Measurements from ENCODE around the gene AKAP8.

The AKAP8 gene

GRCh38 chr19:15313649-15314279 is 65.8 kb downstream of the AKAP8 start:
- TF ChIP-seq SIN3A (IDR thresholded peaks at IDR 0.05; ENCODE audit: borderline replicate concordance, insufficient read depth, low read length) (no peak), POLR2AphosphoS5 (IDR thresholded peaks at IDR 0.05; ENCODE audit: low read depth, low read length) (no peak), REST (IDR thresholded peaks at IDR 0.05; ENCODE audit: insufficient read depth in 1 of 2, low read depth in 2 of 2, low read length in 2 of 2) (no peak), TAF1 (IDR thresholded peaks at IDR 0.05; ENCODE audit: borderline replicate concordance, insufficient read depth, low read length) (no peak), FOXP2 (optimal IDR thresholded peaks at IDR 0.05; ENCODE audit: borderline replicate concordance, extremely low read depth, extremely low read length, insufficient read depth) (no peak)

GRCh38 chr19:15307169-15307568 is 72.4 kb downstream of the AKAP8 start:
- TF ChIP-seq SIN3A (IDR thresholded peaks at IDR 0.05; ENCODE audit: borderline replicate concordance, insufficient read depth, low read length) (no peak), FOXP2 (optimal IDR thresholded peaks at IDR 0.05; ENCODE audit: borderline replicate concordance, extremely low read depth, extremely low read length, insufficient read depth) (no peak)

GRCh38 chr19:15305582-15306334 is 73.8 kb downstream of the AKAP8 start:
- TF ChIP-seq TAF1 (IDR thresholded peaks at IDR 0.05; ENCODE audit: borderline replicate concordance, insufficient read depth, low read length): no peak
- TF ChIP-seq POLR2AphosphoS5 (IDR thresholded peaks at IDR 0.05; ENCODE audit: low read depth, low read length): no peak
- TF ChIP-seq FOXP2 (optimal IDR thresholded peaks at IDR 0.05; ENCODE audit: borderline replicate concordance, extremely low read depth, extremely low read length, insufficient read depth): no peak
- TF ChIP-seq SIN3A (IDR thresholded peaks at IDR 0.05; ENCODE audit: borderline replicate concordance, insufficient read depth, low read length): no peak
- TF ChIP-seq REST (IDR thresholded peaks at IDR 0.05; ENCODE audit: insufficient read depth in 1 of 2, low read depth in 2 of 2, low read length in 2 of 2): no peak

GRCh38 chr19:15304140-15304705 is 75.4 kb downstream of the AKAP8 start:
- TF ChIP-seq TAF1 (IDR thresholded peaks at IDR 0.05; ENCODE audit: borderline replicate concordance, insufficient read depth, low read length) (no peak), REST (IDR thresholded peaks at IDR 0.05; ENCODE audit: insufficient read depth in 1 of 2, low read depth in 2 of 2, low read length in 2 of 2) (no peak), SIN3A (IDR thresholded peaks at IDR 0.05; ENCODE audit: borderline replicate concordance, insufficient read depth, low read length) (no peak), FOXP2 (optimal IDR thresholded peaks at IDR 0.05; ENCODE audit: borderline replicate concordance, extremely low read depth, extremely low read length, insufficient read depth) (no peak), POLR2AphosphoS5 (IDR thresholded peaks at IDR 0.05; ENCODE audit: low read depth, low read length) (no peak)
